HepG2 (cell line): ENCODE measurements around the gene GTF2F2. TPM values are rescaled to one million over a fixed set of nuclear protein-coding genes. Genes with fewer than 3 reads are reported as not detected.

Experiments used
- ATAC-seq: fragments of 200-7000 bp; cut with Tn5 transposase; 3 replicates; pipeline ENCODE4 v1.9.1; 2020; ENCODE audit warnings: mild to moderate bottlenecking, moderate library complexity
- BruUV-seq: library from RNA; stranded (reverse); fragments of 400-500 nt; replicated peaks from 2 replicates; lab custom pipeline; 2021; lab: Mats Ljungman, UMichigan
- CTCF ChIA-PET: fragments of 300-600 bp; formaldehyde crosslinking; extraction: SDS; loops from one replicate; lab custom pipeline; 2021; ENCODE audit warnings: low total read pairs, inconsistent platforms, low intra/inter-chr PET ratio; lab: Yijun Ruan, JAX
- POLR2A ChIA-PET: fragments of 350-600 bp; sonication (Branson Sonifier 250); formaldehyde crosslinking; loops from one replicate; lab custom pipeline; 2020; ENCODE audit warnings: antibody characterized with exemption, inconsistent platforms; lab: Yijun Ruan, JAX
- DNase-seq: peaks from one replicate; pipeline ENCODE4 v3.0.0-alpha.2; 2015; ENCODE audit warnings: low spot score
- FAIRE-seq: peaks from 3 replicates; lab custom pipeline; 2011; peaks lifted over from hg19 to GRCh38; lab: Jason Lieb, UNC
- H2AFZ ChIP-seq: one replicate; pipeline ENCODE4 v1.6.1; 2011; ENCODE audit warnings: low read length, inconsistent platforms
- H3K27ac ChIP-seq: fragments of 300-600 bp; 3 replicates; pipeline ENCODE4 v1.8.0; 2011; ENCODE audit warnings: mixed run types, mild to moderate bottlenecking, mixed read lengths, low read length, inconsistent platforms; ENCODE audit not compliant: insufficient read depth; ENCODE audit errors: extremely low read length
- H3K27me3 ChIP-seq, 2 experiments: fragments of 200-600 bp in 1 of 2; 2 replicates in 1 of 2; 3 replicates in 1 of 2; pipeline versions ENCODE4 v1.6.0 to v1.8.0; 2011; ENCODE audit warnings: low read length in 2 of 2, mild to moderate bottlenecking in 2 of 2, moderate library complexity in 2 of 2, inconsistent platforms in 1 of 2; ENCODE audit not compliant: insufficient read depth in 2 of 2, control insufficient read depth in 1 of 2
- H3K36me3 ChIP-seq, 2 experiments: fragments of 200-600 bp in 1 of 2; replicated peaks in 1 of 2; 2 replicates in 1 of 2; 3 replicates in 1 of 2; pipeline versions ENCODE4 v1.5.1 to v1.8.0; 2011; ENCODE audit warnings: low read length in 2 of 2, inconsistent platforms in 1 of 2; ENCODE audit not compliant: insufficient read depth in 2 of 2, control insufficient read depth in 1 of 2
- H3K4me1 ChIP-seq: 2 replicates; pipeline ENCODE4 v1.5.1; 2012; ENCODE audit warnings: low read length, inconsistent platforms; ENCODE audit not compliant: insufficient read depth
- H3K4me2 ChIP-seq: 2 replicates; pipeline ENCODE4 v1.6.0; 2011; ENCODE audit warnings: low read depth, low read length, inconsistent platforms
- H3K4me3 ChIP-seq, 3 experiments: fragments of 200-600 bp in 1 of 3; sonication (generic), shearing (Covaris generic) in 1 of 3; replicated peaks in 1 of 3; 2 replicates each; pipeline ENCODE4 v1.5.1; 2011 to 2016; ENCODE audit warnings: low read length in 3 of 3, inconsistent platforms in 2 of 3, low read depth in 2 of 3, mild to moderate bottlenecking in 2 of 3, control low read depth in 1 of 3, mixed read lengths in 1 of 3; ENCODE audit not compliant: insufficient read depth in 1 of 3
- H3K79me2 ChIP-seq: one replicate; pipeline ENCODE4 v1.6.1; 2011; ENCODE audit warnings: low read length, inconsistent platforms; ENCODE audit not compliant: insufficient read depth
- H3K9ac ChIP-seq: 2 replicates; pipeline ENCODE4 v1.6.0; 2011; ENCODE audit warnings: mild to moderate bottlenecking, low read depth, low read length, inconsistent platforms; ENCODE audit not compliant: insufficient read depth
- H3K9me3 ChIP-seq: 2 replicates; pipeline ENCODE4 v1.5.1; 2012; ENCODE audit warnings: mild to moderate bottlenecking, low read length
- H4K20me1 ChIP-seq: 2 replicates; pipeline ENCODE4 v1.6.0; 2011; ENCODE audit warnings: inconsistent platforms, mild to moderate bottlenecking, low read length, moderate library complexity; ENCODE audit not compliant: insufficient read depth
- ADNP ChIP-seq: sonication (generic); formaldehyde crosslinking; IDR thresholded peaks from 2 replicates; pipeline ENCODE4 v1.4.0; 2020; ENCODE audit warnings: missing genetic modification reagents
- AGO2 ChIP-seq: fragments of 200-400 bp; formaldehyde crosslinking; optimal IDR thresholded peaks from 2 replicates; pipeline ENCODE3; 2017; ENCODE audit warnings: mild to moderate bottlenecking, low read depth, low read length, moderate library complexity
- CEBPB ChIP-seq: IDR thresholded peaks from 2 replicates; pipeline ENCODE4 v1.6.1; 2011; ENCODE audit warnings: low read depth, low read length, improper control_type of control experiment, borderline replicate concordance
- CREB1 ChIP-seq, 2 experiments: fragments of 450-650 bp in 1 of 2; IDR thresholded peaks; 2 replicates each; pipeline ENCODE4 v1.6.1; 2016 to 2017; ENCODE audit warnings: control low read depth in 1 of 2, mild to moderate bottlenecking in 1 of 2, missing compliant biosample characterization in 1 of 2, missing genetic modification characterization in 1 of 2
- POLR2AphosphoS5 ChIP-seq: IDR thresholded peaks from 2 replicates; pipeline ENCODE4 v1.6.1; 2012; ENCODE audit warnings: low read depth, low read length
- POLR2G ChIP-seq: fragments of 200-400 bp; formaldehyde crosslinking; IDR thresholded peaks from 2 replicates; pipeline ENCODE4 v1.6.1; 2018; ENCODE audit warnings: mild to moderate bottlenecking, low read depth, low read length, moderate library complexity
- REXO4 ChIP-seq: sonication (generic); formaldehyde crosslinking; IDR thresholded peaks from 2 replicates; pipeline ENCODE4 v1.8.0; 2022; ENCODE audit warnings: missing genetic modification reagents, mild to moderate bottlenecking, borderline replicate concordance
- SAP130 ChIP-seq: IDR thresholded peaks from 2 replicates; pipeline ENCODE4 v1.6.1; 2016; ENCODE audit warnings: low read depth
- SSRP1 ChIP-seq: IDR thresholded peaks from 2 replicates; pipeline ENCODE4 v1.6.1; 2016; ENCODE audit warnings: control low read depth
- TCF7 ChIP-seq: sonication (generic); IDR thresholded peaks from 2 replicates; pipeline ENCODE4 v1.6.1; 2016; ENCODE audit warnings: antibody characterized with exemption, low read depth
- ZBTB20 ChIP-seq: sonication (generic); formaldehyde crosslinking; IDR thresholded peaks from 2 replicates; pipeline ENCODE4 v1.8.1; 2023; ENCODE audit warnings: missing genetic modification reagents, low read depth, mild to moderate bottlenecking, borderline replicate concordance
- ZNF33A ChIP-seq: sonication (generic); formaldehyde crosslinking; IDR thresholded peaks from 2 replicates; pipeline ENCODE4 v1.5.1; 2020; ENCODE audit warnings: missing genetic modification reagents, mild to moderate bottlenecking, moderate library complexity, borderline replicate concordance
- ZNF354B ChIP-seq: sonication (generic); formaldehyde crosslinking; IDR thresholded peaks from 2 replicates; pipeline ENCODE4 v1.8.0; 2022; ENCODE audit warnings: mild to moderate bottlenecking, missing genetic modification reagents
- ZNF446 ChIP-seq: sonication (generic); formaldehyde crosslinking; IDR thresholded peaks from 2 replicates; pipeline ENCODE4 v1.5.0; 2020; ENCODE audit warnings: mild to moderate bottlenecking, missing genetic modification reagents
- ZNF589 ChIP-seq: sonication (generic); formaldehyde crosslinking; conservative IDR thresholded peaks from 2 replicates; pipeline ENCODE4 v1.8.0; 2022; ENCODE audit warnings: mild to moderate bottlenecking, moderate library complexity, missing genetic modification reagents
- ZNF646 ChIP-seq: sonication (generic); formaldehyde crosslinking; IDR thresholded peaks from 2 replicates; pipeline ENCODE4 v1.9.0; 2021; ENCODE audit warnings: mild to moderate bottlenecking, missing genetic modification reagents
- ZSCAN22 ChIP-seq: sonication (generic); formaldehyde crosslinking; IDR thresholded peaks from 2 replicates; pipeline ENCODE4 v1.4.0; 2020; ENCODE audit warnings: mild to moderate bottlenecking, missing genetic modification reagents
- whole genome bisulfite sequencing: methylation state at CpG from one replicate; pipeline ENCODE4 v1.1.6; 2017; ENCODE audit warnings: low lambda C conversion rate; 5-methylcytosine and 5-hydroxymethylcytosine counted together
- in situ Hi-C: cut with HindIII; loops from 2 replicates; pipeline ENCODE4 v1.10.0; 2017; ENCODE audit warnings: low pct_unique_long_range_greater_than_20kb; ENCODE audit not compliant: extremely low pct_ligation_motif_present
- intact Hi-C: fragments of 100-400 bp; cut with micrococcal nuclease; formaldehyde crosslinking; loops from one replicate; pipeline ENCODE4 v1.10.0; 2022; ENCODE audit not compliant: unreplicated experiment
- polyA plus RNA-seq, 8 experiments: library from polyadenylated mRNA; depleted of rRNA in 3 of 8; stranded (reverse) in 7 of 8; unstranded in 1 of 8; fragments of >200 nt; fragmentation: Illumina TruSeq in 4 of 8; extraction: Trizol in 4 of 8; gene quantifications; 2 replicates each; pipeline versions ENCODE4 v1.2.1 to v1.2.3, GENCODE V29; 2011 to 2016; ENCODE audit warnings: low read depth in 4 of 8, missing spikeins in 1 of 8, mixed read lengths in 1 of 8; ENCODE audit not compliant: insufficient read depth in 1 of 8
- total RNA-seq, 5 experiments: library from RNA; depleted of rRNA; stranded (reverse); fragments of >200 nt; fragmentation: Illumina TruSeq; extraction: Trizol; gene quantifications; 2 replicates each; pipeline ENCODE4 v1.2.3, GENCODE V29; 2016; ENCODE audit warnings: low read depth in 1 of 5

Gene GTF2F2
- total and polyA plus RNA-seq, 2 of the 13 experiments (the other 11 are each of a cell fraction or from before 2014, with no cell fraction given): 10.6 to 32.8 TPM

GRCh38 chr13:45332036-45332830 lies 211.9 kb downstream of the GTF2F2 start:
- H3K9ac ChIP-seq: no peak overlapping the region
- intact Hi-C loops: no loop called here
- no peak for FAIRE-seq
- H3K27ac ChIP-seq: peak overlapping the region; percentile 7
- no peaks in the 10 kb centered on the region for H3K9me3 ChIP-seq
- WGBS: 89% methylated on average over 2 of the region's 2 CpGs
- peak; percentile 75 for DNase-seq
- in situ Hi-C loops: no loop called here
- H3K79me2 ChIP-seq: no peaks in the 10 kb centered on the region
- peak; percentile 21 for ATAC-seq
- peaks cover 5 to 16% of the 10 kb centered on the region in 2 experiments for H3K36me3 ChIP-seq
- H2AFZ ChIP-seq: no peak overlapping the region
- H3K4me1 ChIP-seq: peaks cover 93% of the 10 kb centered on the region
- H4K20me1 ChIP-seq: peaks cover 29% of the 10 kb centered on the region
- ChIA-PET POLR2A (interaction anchor here (0.8 to 7.2 kb wide), 5 partner anchors 9 to 132 kb away, joined by 3 to 73 read pairs (median 5); partner anchors contain the start of genes COG3 and TPT1), CTCF (no interaction called here)
- H3K27me3 ChIP-seq: no peaks in the 10 kb centered on the region
- H3K4me2 ChIP-seq: no peak overlapping the region
- H3K4me3 ChIP-seq: no peak overlapping the region
- no TSS peak for BruUV-seq
- TF ChIP-seq ZNF354B (CRISPR knock-in tag) (no peak), AGO2 (peak; percentile 39), POLR2AphosphoS5 (peak; percentile 59), CREB1 (IDR thresholded peaks at IDR 0.05) (no peak), CREB1 (CRISPR knock-in tag; IDR thresholded peaks at IDR 0.05) (peak; percentile 5; the same call in 1 of the 2 replicates), REXO4 (CRISPR knock-in tag) (no peak), ZNF33A (no peak), SSRP1 (CRISPR knock-in tag) (peak; percentile 86), POLR2G (peak; percentile 81), CEBPB (peak; percentile 32), ZNF646 (CRISPR knock-in tag) (peak; percentile 57; the same call in 1 of the 2 replicates), ZNF589 (CRISPR knock-in tag) (0 out of 2 replicates have a peak, but pooled peaks have one; percentile 26), ADNP (no peak), SAP130 (CRISPR knock-in tag) (peak; percentile 22; the same call in 1 of the 2 replicates), ZSCAN22 (CRISPR knock-in tag) (no peak), ZNF446 (CRISPR knock-in tag) (no peak), ZBTB20 (CRISPR knock-in tag) (no peak), TCF7 (0 out of 2 replicates have a peak, but pooled peaks have one; percentile 29)
